Stimulated activated CD4-positive, alpha-beta T cell treated with anti-CD3 and anti-CD28 coated beads, TNF-alpha, amount 100 ng/mL, for 24 hours (primary cell): Measurements from ENCODE around the gene LCLAT1.

Source experiments
- DNase-seq, 3 experiments: peaks; one replicate each; pipeline ENCODE4 v3.0.0-alpha.2; 2020; ENCODE audit warnings: low read depth in 3 of 3

Gene LCLAT1

GRCh38 chr2:30692829-30693275 is 245.8 kb downstream of the LCLAT1 start:
- no peak for DNase-seq
